ENCODE data around the gene CLMN. TPM values are rescaled to one million over a fixed set of nuclear protein-coding genes. Genes with fewer than 3 reads are reported as not detected.
A peak's percentile ranks its signal among the peaks of the same experiment; 100 is the strongest.
"Not testable (repeated sequence)": the region's sequence is repeated elsewhere in the genome, so short reads cannot be mapped to it uniquely, and the experiment has no call there.

CLMN gene
- total RNA-seq, 1 donor from 2014 or later: 9.6 TPM

- ATAC-seq: not testable (repeated sequence)
Measured at GRCh38 chr14:95283802-95284201, 35.9 kb downstream of the CLMN start.

- not testable (repeated sequence) for ATAC-seq
Measured at GRCh38 chr14:95282986-95283380, 36.7 kb downstream of the CLMN start.

DNA sequence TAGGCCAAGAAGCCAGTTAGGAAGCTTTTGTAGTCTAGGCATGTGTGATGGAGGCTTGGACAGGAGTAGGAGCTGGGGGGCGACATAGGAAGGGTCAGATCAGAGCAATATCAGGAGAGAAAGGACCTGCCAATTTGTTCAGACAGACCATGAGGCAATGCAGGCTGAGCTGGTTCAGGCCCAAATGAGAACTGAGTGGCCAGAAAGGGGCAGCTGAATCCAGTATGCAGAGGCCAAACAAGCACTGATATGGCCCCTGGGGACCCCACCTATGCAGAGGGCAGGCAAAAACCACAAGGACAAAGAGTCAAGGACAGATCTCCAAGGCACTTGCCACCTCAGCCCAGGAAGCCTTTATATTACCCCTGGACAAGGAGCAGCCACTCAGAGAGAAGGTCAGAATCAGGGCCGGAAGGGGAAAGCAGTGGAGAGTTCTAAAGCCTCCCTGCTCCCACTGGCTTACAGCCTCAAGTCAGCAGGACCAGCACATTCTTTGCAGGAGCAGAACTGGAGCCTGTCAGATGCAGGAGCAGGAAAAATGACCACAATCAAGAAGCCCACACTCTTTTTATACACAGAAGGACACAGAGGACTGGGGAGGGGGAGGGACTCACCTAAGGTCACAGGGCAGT, 37.2 kb downstream of the CLMN start:
- no peak for ATAC-seq

GRCh38 chr14:95281560-95282176, 38.0 kb downstream of the CLMN start:
- ATAC-seq: no peak

DNA sequence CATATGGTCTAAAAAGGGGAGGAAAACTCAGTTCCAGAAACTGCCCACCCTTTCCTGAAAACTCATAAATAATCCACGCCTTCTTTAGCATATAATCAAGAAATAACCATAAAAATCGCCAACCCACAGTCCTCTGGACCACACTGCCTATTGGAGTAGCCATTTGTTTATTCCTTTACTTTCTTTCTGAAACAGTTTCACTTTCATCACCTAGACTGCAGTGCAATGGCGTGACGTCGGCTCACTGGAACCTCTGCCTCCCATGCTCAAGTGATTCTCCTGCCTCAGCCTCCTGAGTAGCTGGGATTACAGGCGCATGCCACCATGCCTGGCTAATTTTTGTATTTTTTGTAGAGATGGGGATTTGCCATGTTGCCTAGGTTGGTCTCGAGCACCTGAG, 44.2 kb downstream of the CLMN start:
- no peak for ATAC-seq

GRCh38 chr14:95274874-95275273, 44.8 kb downstream of the CLMN start:
- no peak for ATAC-seq

GRCh38 chr14:95274279-95274678, 45.4 kb downstream of the CLMN start:
- ATAC-seq: no peak

DNA sequence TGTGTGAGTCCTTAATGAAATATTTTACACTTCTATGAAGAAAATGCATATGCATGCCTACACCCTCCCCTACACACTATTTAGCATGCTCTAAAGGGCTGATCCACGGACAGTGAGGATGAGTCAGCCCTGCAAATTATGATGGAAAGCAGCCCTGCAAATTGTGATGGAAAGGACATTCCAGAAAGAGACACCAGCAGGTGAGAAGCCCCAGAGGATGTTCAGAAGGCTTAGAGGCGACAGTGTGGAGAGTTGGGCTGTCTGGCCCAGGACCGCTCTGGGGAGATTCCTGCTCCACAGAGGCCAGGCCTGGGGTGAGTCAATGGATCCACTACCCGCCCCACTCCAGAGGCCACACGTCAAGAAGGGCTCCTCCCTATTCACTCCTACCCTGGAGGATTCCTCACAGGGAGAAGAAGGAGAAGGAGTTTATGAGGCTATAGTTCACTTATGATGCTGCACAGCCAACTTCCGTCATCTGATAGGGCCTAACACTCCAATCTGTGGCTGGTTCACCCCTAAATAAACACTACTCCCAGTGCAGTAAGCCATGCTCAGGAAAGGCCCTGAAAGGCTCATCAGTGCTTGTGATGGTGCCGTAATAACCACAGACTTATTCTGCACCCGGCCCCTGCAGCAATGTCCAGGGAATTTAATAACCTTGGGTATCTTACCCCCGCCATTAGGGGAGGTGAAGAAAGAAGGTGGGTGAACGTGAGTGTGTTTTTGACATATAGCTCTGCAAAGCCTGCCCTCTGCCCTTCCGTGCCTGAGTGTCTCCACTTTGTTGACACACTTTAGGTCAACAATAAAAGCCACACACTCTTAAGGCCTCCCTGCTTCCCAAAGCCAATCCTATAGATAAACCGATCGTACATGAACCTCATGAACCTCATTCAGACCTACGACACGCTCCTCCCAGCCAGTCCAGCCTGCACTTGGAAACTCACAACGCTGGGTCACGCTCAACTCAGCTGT, 46.4 kb downstream of the CLMN start:
- peak; percentile 69 for ATAC-seq

DNA sequence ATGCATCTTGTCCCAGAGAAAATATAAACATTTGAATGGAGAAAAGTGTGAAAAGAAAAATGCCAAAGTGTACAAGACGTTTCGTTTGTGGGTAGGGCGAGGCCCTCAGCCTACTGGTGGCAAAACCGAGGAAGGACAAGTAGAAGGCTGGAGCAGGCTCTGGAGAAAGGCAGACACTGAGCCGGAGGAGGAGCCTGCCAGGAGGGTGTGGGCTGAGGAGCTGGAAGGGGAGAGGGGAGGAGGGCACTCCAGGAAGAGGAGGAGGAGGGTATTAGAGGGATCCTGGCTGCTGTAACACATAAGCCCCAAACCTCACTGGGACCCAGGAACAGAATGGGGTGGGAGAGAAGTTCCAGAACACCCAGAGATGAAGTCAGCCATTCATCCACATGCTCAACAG, 47.7 kb downstream of the CLMN start:
- ATAC-seq: no peak

GRCh38 chr14:95270203-95270602, 49.5 kb downstream of the CLMN start:
- no peak for ATAC-seq

- ATAC-seq: no peak
Measured at GRCh38 chr14:95269493-95269892, 50.2 kb downstream of the CLMN start.

DNA sequence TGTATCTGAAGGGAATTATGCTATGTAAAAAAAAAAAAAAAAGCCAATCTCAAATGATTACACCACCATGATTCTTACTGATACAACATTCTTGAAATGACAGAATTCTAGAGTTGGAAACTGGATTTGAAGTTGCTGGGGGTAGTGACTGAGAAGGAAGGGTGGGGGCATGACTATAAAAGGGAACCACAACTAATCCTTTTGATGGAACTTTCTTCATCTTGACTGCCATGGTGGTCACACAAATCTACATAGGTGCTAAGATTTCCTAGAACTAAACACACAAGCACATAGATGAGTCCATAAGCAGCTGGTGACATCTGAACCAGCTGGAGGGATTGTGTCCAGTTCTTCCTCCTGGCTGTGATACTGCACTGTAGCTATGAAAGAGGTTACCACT, 51.4 kb downstream of the CLMN start:
- no peak for ATAC-seq

- no peak for ATAC-seq
Measured at GRCh38 chr14:95267306-95267705, 52.4 kb downstream of the CLMN start.

DNA sequence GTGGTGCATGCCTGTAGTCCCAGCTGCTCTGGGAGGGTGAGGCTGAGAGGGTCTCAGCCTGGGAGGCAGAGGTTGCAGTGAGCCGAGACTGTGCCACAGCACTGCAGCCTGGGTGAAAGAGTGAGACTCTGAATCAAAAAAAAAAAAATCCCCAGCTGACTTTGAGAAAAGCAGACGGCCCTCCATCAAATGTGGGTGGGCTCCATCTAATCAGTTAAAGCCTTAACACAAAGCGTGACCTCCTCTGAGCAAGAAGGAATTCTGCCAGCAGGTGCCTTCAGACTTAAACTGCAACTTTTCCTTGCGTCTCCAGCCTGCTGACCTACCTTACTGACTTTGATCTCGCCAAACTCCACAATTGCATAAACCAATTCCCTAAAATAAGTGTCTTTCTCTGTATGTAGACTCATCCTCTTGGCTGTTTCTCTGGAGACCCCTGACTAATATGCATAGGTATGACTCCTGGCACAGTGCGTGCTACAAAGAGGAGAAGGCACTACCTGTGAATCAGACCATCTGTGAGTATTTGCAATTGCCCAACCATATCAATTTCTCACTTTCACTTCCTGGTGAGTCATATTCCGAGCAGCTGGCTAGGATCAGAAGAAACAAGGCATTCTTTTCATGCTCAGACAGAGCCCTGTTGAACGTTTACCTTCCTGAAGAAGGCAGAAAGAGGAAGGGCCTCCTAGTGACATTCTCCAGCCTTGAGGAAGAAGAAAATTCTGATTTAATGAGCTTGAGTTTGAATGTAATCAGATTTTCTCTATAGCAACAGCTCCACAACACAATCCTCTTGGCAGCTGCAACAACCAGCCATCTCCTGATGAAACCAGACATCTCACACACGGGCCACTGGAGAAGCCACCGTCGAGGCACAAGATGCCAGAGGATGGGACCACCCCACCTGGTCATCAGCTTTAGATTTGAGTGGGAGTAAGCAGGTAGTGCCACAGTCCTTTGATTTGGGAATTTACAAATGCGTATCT, 54.3 kb downstream of the CLMN start:
- ATAC-seq: peak; percentile 99

GRCh38 chr14:95264271-95264973, 55.3 kb downstream of the CLMN start:
- ATAC-seq: no peak

DNA sequence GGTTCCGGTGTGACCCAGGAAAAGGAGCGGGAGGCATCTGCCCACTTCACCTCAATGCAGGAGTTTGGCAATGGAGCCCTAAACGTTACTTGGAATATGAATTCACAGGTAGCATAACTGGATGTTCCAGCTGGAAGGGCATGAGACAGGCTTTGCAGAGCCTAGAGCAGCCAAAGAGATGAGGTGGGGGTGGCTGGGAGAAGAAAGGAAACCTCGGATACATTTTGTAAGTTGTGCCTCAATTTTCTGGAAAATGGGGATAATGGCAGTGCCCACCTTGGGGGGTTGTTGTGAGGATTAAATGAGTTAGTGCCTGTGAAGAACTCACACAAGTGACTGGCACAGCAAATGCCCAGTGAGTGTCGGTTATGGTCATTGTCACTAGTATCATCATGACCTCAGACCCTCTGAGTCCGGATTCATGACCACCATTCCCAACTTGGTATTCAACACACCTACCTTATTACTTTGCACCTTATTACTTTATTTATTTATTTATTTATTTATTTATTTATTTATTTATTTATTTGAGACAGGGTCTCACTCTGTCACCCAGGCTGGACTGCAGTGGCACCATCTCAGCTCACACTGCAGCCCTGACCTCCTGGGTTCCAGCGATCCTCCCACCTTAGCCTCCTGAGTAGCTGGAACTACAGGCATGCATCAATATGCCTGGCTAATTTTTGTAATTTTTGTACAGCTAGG, 56.0 kb downstream of the CLMN start:
- no peak for ATAC-seq

- ATAC-seq: no peak
Measured at GRCh38 chr14:95262511-95262891, 57.2 kb downstream of the CLMN start.

DNA sequence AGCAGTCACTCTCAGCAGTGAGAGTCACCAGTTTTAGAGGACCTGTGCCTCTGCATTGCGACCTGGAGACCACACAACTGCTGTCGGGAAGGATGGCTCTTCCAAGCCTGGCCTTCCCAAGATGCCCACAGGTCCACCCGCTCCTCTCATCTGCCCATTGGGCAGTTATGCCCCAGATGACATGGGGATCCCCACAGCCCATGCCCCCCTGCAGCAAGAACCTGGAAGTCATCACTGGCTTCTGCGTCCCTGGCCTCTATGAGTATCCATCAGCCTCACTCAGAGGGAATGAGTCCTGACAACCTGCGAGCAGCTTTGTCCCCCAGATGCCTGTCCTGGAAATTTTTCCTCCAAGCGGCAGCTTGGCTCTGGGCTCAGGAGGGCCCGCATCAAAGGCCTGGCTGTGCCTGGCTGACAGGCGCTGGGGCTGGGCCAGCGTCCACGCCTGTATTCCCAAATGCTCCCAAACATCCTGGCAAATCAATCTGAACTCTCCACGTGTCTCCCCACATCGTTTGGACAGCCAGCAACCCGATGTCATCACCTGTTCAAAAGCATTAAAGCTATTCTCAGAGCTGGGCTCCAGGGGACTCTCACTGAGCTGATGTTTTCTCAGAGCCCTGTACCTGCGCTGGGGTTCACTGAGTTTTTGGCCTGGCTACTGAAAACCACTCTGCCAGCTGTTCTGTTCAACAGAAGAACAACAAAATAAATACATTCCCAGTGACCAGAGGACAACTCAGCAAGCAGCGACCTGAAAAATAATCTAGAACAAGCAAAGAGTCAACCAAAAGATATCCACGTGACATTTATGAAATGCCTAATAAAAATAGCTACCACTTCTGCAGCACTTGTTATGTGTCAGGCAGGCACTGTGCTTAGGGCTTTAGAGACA, 57.8 kb downstream of the CLMN start:
- no peak for ATAC-seq

GRCh38 chr14:95260537-95261361, 59.0 kb downstream of the CLMN start:
- no peak for ATAC-seq
